Endothelial cell of umbilical vein (primary cell): Measurements from ENCODE around the gene DMD. TPM values are rescaled to one million over a fixed set of nuclear protein-coding genes. Genes with fewer than 3 reads are reported as not detected.

ENCODE experiments used
- BruUV-seq: library from RNA; stranded (reverse); fragments of 400-500 nt; replicated peaks from 2 replicates; lab custom pipeline; 2021; lab: Mats Ljungman, UMichigan
- CTCF ChIA-PET: fragments of 300-600, 350-600 bp; sonication (Branson Sonifier 250); formaldehyde crosslinking; loops from one replicate; lab custom pipeline; 2021; ENCODE audit warnings: antibody characterized with exemption, inconsistent platforms; lab: Charles Lee
- POLR2A ChIA-PET: fragments of 300-600, 350-600 bp; sonication (Branson Sonifier 250); formaldehyde crosslinking; loops from one replicate; lab custom pipeline; 2021; ENCODE audit warnings: antibody characterized with exemption, inconsistent platforms; lab: Charles Lee
- DNase-seq: peaks from one replicate; pipeline ENCODE4 v3.0.0-alpha.2; 2011; ENCODE audit warnings: low read depth, low spot score
- FAIRE-seq: peaks from 2 replicates; lab custom pipeline; 2011; peaks lifted over from hg19 to GRCh38; lab: Jason Lieb, UNC
- H2AFZ ChIP-seq: 2 replicates; pipeline ENCODE4 v1.6.0; 2012; ENCODE audit warnings: low read depth, low read length, control low read depth, inconsistent platforms
- H3K27ac ChIP-seq: 2 replicates; pipeline ENCODE4 v1.5.1; 2011; ENCODE audit warnings: low read depth, mild to moderate bottlenecking, control low read depth, low read length, moderate library complexity; ENCODE audit not compliant: insufficient read depth
- H3K27me3 ChIP-seq, 2 experiments: 2 replicates each; pipeline versions ENCODE4 v1.6.0 to v1.6.1; 2011; ENCODE audit warnings: low read length in 2 of 2, mixed read lengths in 1 of 2; ENCODE audit not compliant: control insufficient read depth in 2 of 2, insufficient read depth in 2 of 2
- H3K36me3 ChIP-seq, 2 experiments: 2 replicates in 1 of 2; 3 replicates in 1 of 2; pipeline ENCODE4 v1.5.1; 2011; ENCODE audit warnings: low read length in 2 of 2, mild to moderate bottlenecking in 1 of 2, moderate library complexity in 1 of 2; ENCODE audit not compliant: control insufficient read depth in 2 of 2, insufficient read depth in 2 of 2; ENCODE audit errors: extremely low read depth in 1 of 2
- H3K4me1 ChIP-seq: 3 replicates; pipeline ENCODE4 v1.5.1; 2011; ENCODE audit warnings: mild to moderate bottlenecking, low read length; ENCODE audit not compliant: control insufficient read depth, insufficient read depth; ENCODE audit errors: extremely low read depth
- H3K4me2 ChIP-seq: 2 replicates; pipeline ENCODE4 v1.6.1; 2011; ENCODE audit warnings: low read length, control low read depth, mixed read lengths; ENCODE audit not compliant: insufficient read depth
- H3K4me3 ChIP-seq, 3 experiments: fragments of 200-600 bp in 1 of 3; sonication (generic), shearing (Covaris generic) in 1 of 3; replicated peaks in 1 of 3; 2 replicates each; pipeline ENCODE4 v1.5.1; 2011 to 2016; ENCODE audit warnings: control low read depth in 3 of 3, low read length in 3 of 3, mild to moderate bottlenecking in 2 of 3, inconsistent platforms in 1 of 3, low read depth in 1 of 3, moderate library complexity in 1 of 3; ENCODE audit not compliant: insufficient read depth in 1 of 3
- H3K79me2 ChIP-seq: 2 replicates; pipeline ENCODE4 v1.6.0; 2012; ENCODE audit warnings: low read length, inconsistent platforms; ENCODE audit not compliant: control insufficient read depth, insufficient read depth
- H3K9ac ChIP-seq: replicated peaks from 2 replicates; pipeline ENCODE3; 2011; ENCODE audit warnings: low read length, control low read depth; ENCODE audit not compliant: insufficient read depth; ENCODE audit errors: extremely low read depth
- H3K9me1 ChIP-seq: replicated peaks from 3 replicates; pipeline ENCODE4 v1.6.0; 2011; ENCODE audit warnings: mild to moderate bottlenecking, low read length; ENCODE audit not compliant: control insufficient read depth, insufficient read depth; ENCODE audit errors: extremely low read depth
- H3K9me3 ChIP-seq: replicated peaks from 2 replicates; pipeline ENCODE4 v1.5.1; 2012; ENCODE audit warnings: low read length, inconsistent platforms; ENCODE audit not compliant: control insufficient read depth, insufficient read depth
- H4K20me1 ChIP-seq: replicated peaks from 2 replicates; pipeline ENCODE3; 2011; ENCODE audit warnings: mild to moderate bottlenecking, low read length; ENCODE audit not compliant: control insufficient read depth, insufficient read depth; ENCODE audit errors: extremely low read depth
- FOS ChIP-seq: IDR thresholded peaks from 2 replicates; pipeline ENCODE4 v1.6.1; 2011; ENCODE audit warnings: mild to moderate bottlenecking, low read length, moderate library complexity, borderline replicate concordance; ENCODE audit not compliant: insufficient read depth
- GATA2 ChIP-seq: IDR thresholded peaks from 2 replicates; pipeline ENCODE4 v1.7.0; 2011; ENCODE audit warnings: low read depth, mild to moderate bottlenecking, moderate library complexity, mixed read lengths, low read length; ENCODE audit not compliant: insufficient read length, insufficient read depth
- JUN ChIP-seq: IDR thresholded peaks from 2 replicates; pipeline ENCODE4 v1.6.1; 2011; ENCODE audit warnings: borderline replicate concordance, low read depth; ENCODE audit not compliant: insufficient read length, insufficient read depth
- POLR2A ChIP-seq: IDR thresholded peaks from 2 replicates; pipeline ENCODE4 v1.6.1; 2012; ENCODE audit warnings: low read depth, mild to moderate bottlenecking, control low read depth, low read length
- POLR2AphosphoS5 ChIP-seq: IDR thresholded peaks from 2 replicates; pipeline ENCODE4 v1.6.1; 2012; ENCODE audit warnings: low read depth, mild to moderate bottlenecking, control low read depth, low read length, moderate library complexity; ENCODE audit not compliant: insufficient read depth
- dilution Hi-C: fragments of 300-500 bp; cut with MboI; formaldehyde crosslinking; loops from one replicate; pipeline ENCODE4 v1.15.0; 2019; ENCODE audit warnings: low sequenced_read_pairs; ENCODE audit not compliant: extremely low pct_ligation_motif_present
- intact Hi-C: fragments of 100-400 bp; cut with micrococcal nuclease; formaldehyde crosslinking; loops from one replicate; pipeline ENCODE4 v1.10.0; 2022
- polyA plus RNA-seq, 4 experiments: library from polyadenylated mRNA; depleted of rRNA in 3 of 4; stranded (reverse) in 3 of 4; unstranded in 1 of 4; fragments of >200 nt; gene quantifications; 2 replicates each; pipeline versions ENCODE4 v1.2.1 to v1.2.3, GENCODE V29; 2011 to 2012; ENCODE audit warnings: missing spikeins in 1 of 4
- total RNA-seq: library from RNA; stranded (reverse); gene quantifications from 2 replicates; pipeline ENCODE4 v1.2.3, GENCODE V29; 2021
- TF ChIP-seq, protein P1 (sequence below), 2 donors: IDR thresholded peaks; 1 replicate in 1 of 2; 2 replicates in 1 of 2; pipeline ENCODE4 v1.5.1; 2011; ENCODE audit warnings: low read length in 2 of 2, mild to moderate bottlenecking in 2 of 2, moderate library complexity in 2 of 2, control low read depth in 1 of 2, inconsistent platforms in 1 of 2, low read depth in 1 of 2; ENCODE audit not compliant: insufficient read depth in 1 of 2; ENCODE audit errors: extremely low read depth in 1 of 2
- TF ChIP-seq, protein P2 (sequence below): IDR thresholded peaks from 2 replicates; pipeline ENCODE4 v1.6.1; 2011; ENCODE audit not compliant: insufficient read depth, insufficient read length

Gene DMD
- total and polyA plus RNA-seq, 2 donors (not counting 3 experiments of a cell fraction or from before 2014, with no cell fraction given), result 7.3 to 9.0 TPM

- Histone ChIP-seq H3K4me3 (no peak overlapping the region), H3K4me1 (no peaks in the 10 kb centered on the region), H3K79me2 (no peaks in the 10 kb centered on the region), H3K9me1 (no peaks in the 10 kb centered on the region), H3K36me3 (no peaks in the 10 kb centered on the region), H3K4me2 (no peak overlapping the region), H4K20me1 (no peaks in the 10 kb centered on the region), H3K27ac (no peak overlapping the region), H3K9me3 (no peaks in the 10 kb centered on the region), H3K27me3 (no peaks in the 10 kb centered on the region), H3K9ac (no peak overlapping the region), H2AFZ (no peak overlapping the region)
- dilution Hi-C loops, result no loop called here
- FAIRE-seq (no peak), DNase-seq (no peak)
- POLR2A ChIA-PET, result no interaction called here
- CTCF ChIA-PET, result no interaction called here
- intact Hi-C loops, result no loop called here
- TF ChIP-seq POLR2AphosphoS5 (no peak), POLR2A (no peak), FOS (no peak), GATA2 (no peak), JUN (no peak)
- TF ChIP-seq, protein P1, sequence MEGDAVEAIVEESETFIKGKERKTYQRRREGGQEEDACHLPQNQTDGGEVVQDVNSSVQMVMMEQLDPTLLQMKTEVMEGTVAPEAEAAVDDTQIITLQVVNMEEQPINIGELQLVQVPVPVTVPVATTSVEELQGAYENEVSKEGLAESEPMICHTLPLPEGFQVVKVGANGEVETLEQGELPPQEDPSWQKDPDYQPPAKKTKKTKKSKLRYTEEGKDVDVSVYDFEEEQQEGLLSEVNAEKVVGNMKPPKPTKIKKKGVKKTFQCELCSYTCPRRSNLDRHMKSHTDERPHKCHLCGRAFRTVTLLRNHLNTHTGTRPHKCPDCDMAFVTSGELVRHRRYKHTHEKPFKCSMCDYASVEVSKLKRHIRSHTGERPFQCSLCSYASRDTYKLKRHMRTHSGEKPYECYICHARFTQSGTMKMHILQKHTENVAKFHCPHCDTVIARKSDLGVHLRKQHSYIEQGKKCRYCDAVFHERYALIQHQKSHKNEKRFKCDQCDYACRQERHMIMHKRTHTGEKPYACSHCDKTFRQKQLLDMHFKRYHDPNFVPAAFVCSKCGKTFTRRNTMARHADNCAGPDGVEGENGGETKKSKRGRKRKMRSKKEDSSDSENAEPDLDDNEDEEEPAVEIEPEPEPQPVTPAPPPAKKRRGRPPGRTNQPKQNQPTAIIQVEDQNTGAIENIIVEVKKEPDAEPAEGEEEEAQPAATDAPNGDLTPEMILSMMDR (IDR thresholded peaks at IDR 0.05; ENCODE audit: extremely low read depth in 1 of 2, insufficient read depth in 1 of 2, low read depth in 1 of 2, low read length in 2 of 2), result no peak
- TF ChIP-seq, protein P2, sequence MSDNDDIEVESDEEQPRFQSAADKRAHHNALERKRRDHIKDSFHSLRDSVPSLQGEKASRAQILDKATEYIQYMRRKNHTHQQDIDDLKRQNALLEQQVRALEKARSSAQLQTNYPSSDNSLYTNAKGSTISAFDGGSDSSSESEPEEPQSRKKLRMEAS, result no peak
- BruUV-seq, result no TSS peak
Measured at GRCh38 chrX:31555506-31555905, 1655.8 kb downstream of the DMD start.
